ENCODE data around the gene HELZ2. TPM values are rescaled to one million over a fixed set of nuclear protein-coding genes. Genes with fewer than 3 reads are reported as not detected.

HELZ2 gene
- total RNA-seq, 1 donor from 2014 or later, result 29.0 TPM

- TF ChIP-seq, protein P1, sequence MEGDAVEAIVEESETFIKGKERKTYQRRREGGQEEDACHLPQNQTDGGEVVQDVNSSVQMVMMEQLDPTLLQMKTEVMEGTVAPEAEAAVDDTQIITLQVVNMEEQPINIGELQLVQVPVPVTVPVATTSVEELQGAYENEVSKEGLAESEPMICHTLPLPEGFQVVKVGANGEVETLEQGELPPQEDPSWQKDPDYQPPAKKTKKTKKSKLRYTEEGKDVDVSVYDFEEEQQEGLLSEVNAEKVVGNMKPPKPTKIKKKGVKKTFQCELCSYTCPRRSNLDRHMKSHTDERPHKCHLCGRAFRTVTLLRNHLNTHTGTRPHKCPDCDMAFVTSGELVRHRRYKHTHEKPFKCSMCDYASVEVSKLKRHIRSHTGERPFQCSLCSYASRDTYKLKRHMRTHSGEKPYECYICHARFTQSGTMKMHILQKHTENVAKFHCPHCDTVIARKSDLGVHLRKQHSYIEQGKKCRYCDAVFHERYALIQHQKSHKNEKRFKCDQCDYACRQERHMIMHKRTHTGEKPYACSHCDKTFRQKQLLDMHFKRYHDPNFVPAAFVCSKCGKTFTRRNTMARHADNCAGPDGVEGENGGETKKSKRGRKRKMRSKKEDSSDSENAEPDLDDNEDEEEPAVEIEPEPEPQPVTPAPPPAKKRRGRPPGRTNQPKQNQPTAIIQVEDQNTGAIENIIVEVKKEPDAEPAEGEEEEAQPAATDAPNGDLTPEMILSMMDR (IDR thresholded peaks at IDR 0.05), result no peak
- H3K36me3 Mint-ChIP-seq (ENCODE audit: unreplicated experiment), result no peaks in the 10 kb centered on the region
- no peak overlapping the region for H3K4me3 Mint-ChIP-seq (ENCODE audit: unreplicated experiment)
- no peaks in the 10 kb centered on the region for H3K27me3 Mint-ChIP-seq (ENCODE audit: unreplicated experiment)
- H3K4me1 Mint-ChIP-seq (ENCODE audit: unreplicated experiment), result peaks cover 9% of the 10 kb centered on the region
- no peaks in the 10 kb centered on the region for H3K9me3 Mint-ChIP-seq (ENCODE audit: unreplicated experiment)
- DNase-seq (ENCODE audit: extremely low spot score, unreplicated experiment), result no peak
- H3K27ac Mint-ChIP-seq (ENCODE audit: unreplicated experiment), result no peak overlapping the region
These were observed 42.2 kb downstream of the HELZ2 start for GRCh38 chr20:63531686-63532448.

- DNase-seq (ENCODE audit: extremely low spot score, unreplicated experiment), result no peak
- TF ChIP-seq, protein P1 (IDR thresholded peaks at IDR 0.05), result no peak
- no peak overlapping the region for H3K4me3 Mint-ChIP-seq (ENCODE audit: unreplicated experiment)
- no peaks in the 10 kb centered on the region for H3K9me3 Mint-ChIP-seq (ENCODE audit: unreplicated experiment)
- H3K4me1 Mint-ChIP-seq (ENCODE audit: unreplicated experiment), result no peaks in the 10 kb centered on the region
- no peaks in the 10 kb centered on the region for H3K36me3 Mint-ChIP-seq (ENCODE audit: unreplicated experiment)
- H3K27me3 Mint-ChIP-seq (ENCODE audit: unreplicated experiment), result no peaks in the 10 kb centered on the region
- no peak overlapping the region for H3K27ac Mint-ChIP-seq (ENCODE audit: unreplicated experiment)
These were observed 43.3 kb downstream of the HELZ2 start for GRCh38 chr20:63530788-63531160.

- Mint-ChIP-seq H3K9me3 (ENCODE audit: unreplicated experiment) (no peaks in the 10 kb centered on the region), H3K36me3 (ENCODE audit: unreplicated experiment) (no peaks in the 10 kb centered on the region), H3K27me3 (ENCODE audit: unreplicated experiment) (no peaks in the 10 kb centered on the region), H3K4me1 (ENCODE audit: unreplicated experiment) (no peaks in the 10 kb centered on the region), H3K4me3 (ENCODE audit: unreplicated experiment) (no peak overlapping the region), H3K27ac (ENCODE audit: unreplicated experiment) (no peak overlapping the region)
- no peak for DNase-seq (ENCODE audit: extremely low spot score, unreplicated experiment)
- TF ChIP-seq, protein P1 (IDR thresholded peaks at IDR 0.05), result no peak
These were observed 43.9 kb downstream of the HELZ2 start for GRCh38 chr20:63529861-63530787.

GRCh38 chr20:63529180-63529860, 44.7 kb downstream of the HELZ2 start:
- no peaks in the 10 kb centered on the region for H3K36me3 Mint-ChIP-seq (ENCODE audit: unreplicated experiment)

More at GRCh38 chr20:63529180-63529860, 44.7 kb downstream of the HELZ2 start:
- Mint-ChIP-seq H3K4me3 (ENCODE audit: unreplicated experiment) (no peak overlapping the region), H3K27me3 (ENCODE audit: unreplicated experiment) (no peaks in the 10 kb centered on the region), H3K9me3 (ENCODE audit: unreplicated experiment) (no peaks in the 10 kb centered on the region), H3K4me1 (ENCODE audit: unreplicated experiment) (no peaks in the 10 kb centered on the region), H3K27ac (ENCODE audit: unreplicated experiment) (no peak overlapping the region)
- TF ChIP-seq, protein P1 (IDR thresholded peaks at IDR 0.05), result no peak
- no peak for DNase-seq (ENCODE audit: extremely low spot score, unreplicated experiment)

Measured in osteocyte (in vitro differentiated cells).